ENCODE measurements around the gene PYM1.
"Not testable (repeated sequence)": the region's sequence is repeated elsewhere in the genome, so short reads cannot be mapped to it uniquely, and the experiment has no call there.

The PYM1 gene

GRCh38 chr12:55915482-55915859 is 12.2 kb downstream of the PYM1 start:
- DNase-seq (ENCODE audit: insufficient read length, low spot score) (no peak), FAIRE-seq (no peak)

GRCh38 chr12:55912908-55913307 is 14.8 kb downstream of the PYM1 start:
- FAIRE-seq, result no peak

DNA sequence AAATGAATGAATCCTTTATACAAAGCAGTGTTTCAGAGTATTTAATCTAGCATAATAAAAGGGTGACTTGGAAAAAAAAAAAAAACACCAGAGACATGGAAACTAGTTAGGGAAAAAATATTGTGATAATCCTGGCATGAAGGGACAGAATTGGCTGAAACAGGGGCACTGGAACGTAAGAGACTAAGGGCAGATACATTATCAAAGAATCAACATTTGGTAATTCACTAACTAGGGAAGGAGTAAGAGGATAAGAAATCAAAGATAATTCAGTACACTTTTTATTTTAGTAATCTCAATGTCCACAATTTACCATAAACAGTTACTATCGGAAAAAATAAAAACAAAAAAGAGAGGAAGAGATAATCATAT is 18.2 kb downstream of the PYM1 start:
- no peak for FAIRE-seq

More at GRCh38 chr12:55912908-55913307, 14.8 kb downstream of the PYM1 start:
- no peak for DNase-seq (ENCODE audit: insufficient read length, low spot score)

GRCh38 chr12:55908726-55909512 is 18.8 kb downstream of the PYM1 start:
- no peak for DNase-seq (ENCODE audit: insufficient read length, low spot score)
- no peak for FAIRE-seq

More for the DNA sequence above, 18.2 kb downstream of the PYM1 start:
- DNase-seq (ENCODE audit: insufficient read length, low spot score), result no peak

DNA sequence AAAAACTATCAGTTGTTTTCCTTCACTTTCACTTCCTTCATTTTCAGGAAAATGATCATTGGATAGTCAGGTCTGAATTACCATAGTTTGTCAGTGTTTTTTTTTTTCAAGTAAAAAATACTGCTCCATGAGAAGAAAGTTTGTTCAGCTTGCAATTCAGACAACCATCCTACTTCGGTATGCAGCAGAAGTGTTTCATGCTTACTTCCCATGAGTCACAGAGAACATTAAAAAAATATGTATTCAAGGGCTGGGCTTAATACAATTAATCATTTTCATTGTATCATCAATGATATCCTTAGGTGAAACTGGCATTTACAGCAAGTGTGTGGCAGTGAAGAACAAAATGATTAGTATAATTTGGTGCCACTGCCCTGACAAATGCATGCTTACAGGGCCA is 21.6 kb downstream of the PYM1 start:
- DNase-seq (ENCODE audit: insufficient read length, low spot score), result no peak
- no peak for FAIRE-seq

GRCh38 chr12:55901881-55902490 is 25.7 kb downstream of the PYM1 start:
- FAIRE-seq (no peak), DNase-seq (ENCODE audit: insufficient read length, low spot score) (no peak)

DNA sequence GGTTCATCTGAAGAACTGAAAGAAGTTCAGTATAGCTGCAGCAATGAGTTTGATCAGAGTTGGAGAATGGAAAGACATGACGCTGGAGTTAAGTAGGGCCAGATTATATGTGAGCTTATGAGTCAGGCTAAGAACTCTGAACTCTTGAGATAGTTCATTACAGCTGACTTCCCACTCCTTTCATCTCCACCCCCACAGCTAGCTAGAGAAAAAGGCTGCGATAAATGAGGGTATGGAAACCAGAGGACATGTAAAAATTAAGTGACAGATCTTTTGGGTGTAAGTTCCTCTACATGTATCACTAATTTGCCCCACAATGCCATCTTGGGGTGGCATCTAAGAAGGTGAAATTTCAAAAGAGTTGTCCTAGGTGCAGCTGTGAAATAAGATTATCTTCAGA is 28.6 kb downstream of the PYM1 start:
- no peak for FAIRE-seq

DNA sequence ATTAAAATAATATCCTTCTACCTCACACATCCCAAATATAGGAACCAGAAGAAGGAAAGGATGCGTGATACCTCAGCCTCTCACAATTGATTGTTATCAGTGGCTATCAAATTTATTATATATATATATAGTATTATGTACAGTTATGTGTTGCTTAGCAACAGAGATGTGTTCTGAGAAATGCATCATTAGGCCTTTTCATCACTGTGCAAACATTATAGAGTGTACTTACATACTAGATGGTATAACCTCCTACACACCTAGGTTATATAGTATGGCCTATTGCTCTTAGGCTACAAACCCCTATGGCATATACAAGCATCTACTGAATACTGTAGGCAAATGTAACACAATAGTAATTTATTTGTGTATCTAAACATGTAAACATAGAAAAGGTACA is 34.0 kb downstream of the PYM1 start:
- no peak for DNase-seq (ENCODE audit: insufficient read length, low spot score)
- FAIRE-seq, result no peak

More for the DNA sequence above, 28.6 kb downstream of the PYM1 start:
- DNase-seq (ENCODE audit: insufficient read length, low spot score), result no peak

- DNase-seq (ENCODE audit: insufficient read length, low spot score) (no peak), FAIRE-seq (no peak)
These were observed 36.4 kb downstream of the PYM1 start for GRCh38 chr12:55891310-55891709.

DNA sequence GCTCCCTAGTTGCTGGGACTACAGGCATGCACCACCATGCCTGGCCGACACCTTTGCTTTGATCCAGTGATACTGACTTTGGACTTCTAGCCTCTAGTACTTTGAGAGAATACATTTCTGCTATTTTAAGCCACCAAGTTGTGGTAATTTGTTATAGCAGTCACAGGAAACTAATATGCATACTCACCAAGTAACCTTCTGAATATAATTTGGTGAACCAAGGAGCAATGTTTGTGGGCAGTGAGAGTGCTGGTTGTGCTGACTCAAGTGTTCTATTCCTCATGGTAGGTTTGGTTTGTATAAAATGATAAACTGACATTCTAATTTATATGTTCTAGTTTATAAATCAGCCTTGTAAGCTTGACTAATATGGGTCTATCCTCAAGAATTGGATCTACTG is 42.6 kb downstream of the PYM1 start:
- DNase-seq (ENCODE audit: insufficient read length, low spot score), result no peak
- no peak for FAIRE-seq

GRCh38 chr12:55877824-55878223 is 49.9 kb downstream of the PYM1 start:
- DNase-seq (ENCODE audit: insufficient read length, low spot score) (no peak), FAIRE-seq (no peak)

GRCh38 chr12:55875704-55876467 is 51.8 kb downstream of the PYM1 start:
- DNase-seq (ENCODE audit: insufficient read length, low spot score) (no peak), FAIRE-seq (no peak)

GRCh38 chr12:55874443-55874842 is 53.3 kb downstream of the PYM1 start:
- no peak for FAIRE-seq

GRCh38 chr12:55866454-55867004 is 61.2 kb downstream of the PYM1 start:
- not testable (repeated sequence) for FAIRE-seq; DNase-seq (ENCODE audit: insufficient read length, low spot score)

More at GRCh38 chr12:55874443-55874842, 53.3 kb downstream of the PYM1 start:
- DNase-seq (ENCODE audit: insufficient read length, low spot score), result no peak

GRCh38 chr12:55865327-55865726 is 62.4 kb downstream of the PYM1 start:
- FAIRE-seq, result no peak
- no peak for DNase-seq (ENCODE audit: insufficient read length, low spot score)

DNA sequence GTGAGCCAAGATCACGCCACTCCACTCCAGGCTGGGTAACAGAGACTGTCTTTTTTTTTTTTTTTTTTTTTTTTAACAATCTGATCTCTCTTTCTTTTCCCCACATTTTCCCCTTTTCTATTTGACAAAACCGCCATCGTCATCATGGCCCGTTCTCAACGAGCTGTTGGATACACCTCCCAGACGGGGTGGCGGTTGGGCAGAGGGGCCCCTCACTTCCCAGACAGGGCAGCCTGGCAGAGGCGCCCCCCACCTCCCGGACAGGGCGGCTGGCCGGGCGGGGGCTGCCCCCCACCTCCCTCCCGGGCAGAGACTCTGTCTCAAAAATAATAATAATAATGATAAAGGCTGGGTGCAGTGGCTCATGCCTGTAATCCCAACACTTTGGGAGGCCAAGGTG is 64.8 kb downstream of the PYM1 start:
- not testable (repeated sequence) for DNase-seq (ENCODE audit: insufficient read length, low spot score); FAIRE-seq

GRCh38 chr12:55862286-55862685 is 65.4 kb downstream of the PYM1 start:
- DNase-seq (ENCODE audit: insufficient read length, low spot score) (no peak), FAIRE-seq (no peak)

- FAIRE-seq, result no peak
- no peak for DNase-seq (ENCODE audit: insufficient read length, low spot score)
These were observed 65.8 kb downstream of the PYM1 start for GRCh38 chr12:55861871-55862270.

GRCh38 chr12:55861396-55861795 is 66.3 kb downstream of the PYM1 start:
- FAIRE-seq (no peak), DNase-seq (ENCODE audit: insufficient read length, low spot score) (no peak)

GRCh38 chr12:55852740-55853139 is 75.0 kb downstream of the PYM1 start:
- no peak for FAIRE-seq
- DNase-seq (ENCODE audit: insufficient read length, low spot score), result no peak
